Fibroblast of skin of left biceps (primary cell): ENCODE results near the gene ATF6B.

Experiments used
- DNase-seq, 2 experiments: peaks; one replicate each; pipeline ENCODE4 v3.0.0-alpha.2; 2013; ENCODE audit warnings: low read depth in 2 of 2

Gene ATF6B

GRCh38 chr6:32127717-32128592 is at the start of gene ATF6B:
ATF6B (minus strand) TSS chr6:32128246; CDS start chr6:32128207, 39 bp downstream.
- peak; percentile 99 for DNase-seq

DNA sequence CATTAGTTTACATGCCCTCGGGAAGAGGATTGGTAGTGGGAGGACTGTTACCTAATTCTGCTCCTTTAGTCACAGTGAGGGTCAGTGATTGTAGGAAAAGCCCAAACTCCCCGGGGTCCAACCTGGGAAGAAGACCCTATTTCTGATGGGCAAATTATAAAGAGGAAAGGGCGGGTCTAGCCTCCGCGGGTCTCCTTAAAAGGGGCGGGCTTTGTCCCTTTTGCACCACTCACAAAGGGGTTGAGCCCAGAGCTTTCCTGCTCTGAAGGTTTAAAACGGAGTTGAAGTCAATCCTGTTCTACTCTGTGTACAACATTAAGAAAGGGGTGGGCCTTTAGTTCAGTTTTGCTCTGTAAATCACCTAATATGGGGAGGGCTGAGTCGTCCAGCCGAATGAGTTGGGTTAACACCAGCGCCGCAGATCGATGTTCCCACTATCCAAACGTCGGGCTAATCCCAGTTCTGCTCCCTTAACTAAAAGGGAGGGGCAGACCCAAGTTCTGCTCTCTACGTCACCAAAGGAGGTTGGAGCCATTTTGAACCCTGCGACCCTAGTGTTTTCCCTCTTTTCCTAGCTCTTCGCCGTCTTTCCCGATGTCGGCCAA is 49.2 kb upstream of the ATF6B start:
- no peak for DNase-seq

- DNase-seq, result no peak
Observed at GRCh38 chr6:32176476-32177182, 48.6 kb upstream of the ATF6B start.

GRCh38 chr6:32175711-32176475 is 47.8 kb upstream of the ATF6B start, which contains the start of gene AGPAT1:
AGPAT1 (minus strand) TSS chr6:32176084; CDS start chr6:32171496, 4,588 bp downstream.
- peak; percentile 96 for DNase-seq

DNA sequence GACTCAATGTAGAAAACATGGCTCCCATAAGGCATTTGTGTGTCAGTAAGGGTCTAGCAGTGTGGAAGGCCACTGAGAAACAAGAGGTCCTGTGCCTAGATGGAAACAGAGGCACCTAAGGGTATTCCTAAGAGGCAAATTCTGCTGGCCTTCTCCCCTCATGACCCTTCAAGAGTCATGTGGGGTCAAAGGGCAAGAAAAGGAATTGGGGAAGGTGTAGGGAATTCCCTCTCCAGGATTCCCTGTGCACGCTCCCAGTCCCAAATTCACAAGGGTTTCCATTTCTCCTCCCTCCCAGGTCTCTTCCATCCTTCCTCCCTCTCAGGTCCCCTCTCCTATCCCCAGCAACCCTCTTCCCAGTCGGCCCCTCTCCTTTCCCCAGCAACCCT is 47.3 kb upstream of the ATF6B start:
- DNase-seq, result no peak

DNA sequence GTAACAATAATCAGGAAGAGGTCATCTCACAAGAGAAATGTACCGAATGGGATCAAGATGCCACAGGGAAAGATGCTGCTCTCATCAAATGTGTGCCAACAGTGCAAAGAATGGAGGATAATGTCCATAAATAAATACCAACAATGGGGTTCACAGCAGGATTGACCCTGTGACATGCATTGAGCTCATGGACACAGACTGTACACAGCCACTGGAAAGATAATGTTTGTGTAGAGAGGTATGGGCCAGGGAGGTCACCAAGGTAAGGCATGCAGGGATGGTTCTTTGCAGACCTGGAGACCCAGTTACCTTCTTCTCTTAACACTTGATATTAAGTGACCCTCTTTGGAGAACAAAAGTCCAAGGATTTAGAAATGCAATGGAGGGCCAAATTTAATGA is 46.4 kb upstream of the ATF6B start:
- no peak for DNase-seq

GRCh38 chr6:32173051-32173727 is 45.1 kb upstream of the ATF6B start:
- DNase-seq, result no peak

DNA sequence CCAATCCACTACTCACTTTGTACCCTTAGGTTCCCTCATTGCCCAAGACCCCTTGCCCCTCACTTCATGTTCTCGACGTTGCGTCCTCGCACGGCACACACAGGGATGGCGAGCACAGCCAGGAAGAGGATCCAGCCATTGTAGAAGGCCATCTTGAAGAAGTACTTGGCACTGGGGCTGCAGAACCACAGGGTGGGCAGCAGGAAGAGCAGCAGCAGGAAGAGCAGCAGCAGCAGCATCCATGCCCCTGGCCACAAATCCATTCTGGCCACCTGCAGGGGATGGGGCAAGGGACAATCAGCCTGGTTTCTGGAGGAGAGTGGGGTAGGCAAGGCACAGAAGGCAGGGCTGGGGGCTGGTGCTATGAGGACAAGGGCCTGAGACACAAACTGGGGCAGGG is 43.2 kb upstream of the ATF6B start:
- no peak for DNase-seq

DNA sequence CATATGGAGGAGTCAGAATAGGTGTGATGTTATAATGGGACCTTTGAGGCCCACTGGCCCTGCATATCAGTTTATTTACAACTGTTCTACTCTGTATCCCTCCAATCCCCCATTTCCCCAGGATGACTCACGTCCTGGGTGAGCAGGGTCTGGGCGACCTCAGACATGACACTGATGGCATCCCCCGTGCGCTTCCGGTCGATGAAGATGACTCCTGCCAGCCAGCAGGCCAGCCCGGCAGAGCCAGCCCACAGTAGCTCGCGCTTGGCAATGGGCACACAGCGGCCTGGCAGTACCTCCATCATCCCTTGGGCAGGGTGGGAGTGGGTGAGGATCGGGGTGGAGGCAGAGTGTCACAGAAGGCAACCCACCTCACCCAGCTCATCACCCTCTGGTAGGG is 42.2 kb upstream of the ATF6B start:
- DNase-seq, result no peak

DNA sequence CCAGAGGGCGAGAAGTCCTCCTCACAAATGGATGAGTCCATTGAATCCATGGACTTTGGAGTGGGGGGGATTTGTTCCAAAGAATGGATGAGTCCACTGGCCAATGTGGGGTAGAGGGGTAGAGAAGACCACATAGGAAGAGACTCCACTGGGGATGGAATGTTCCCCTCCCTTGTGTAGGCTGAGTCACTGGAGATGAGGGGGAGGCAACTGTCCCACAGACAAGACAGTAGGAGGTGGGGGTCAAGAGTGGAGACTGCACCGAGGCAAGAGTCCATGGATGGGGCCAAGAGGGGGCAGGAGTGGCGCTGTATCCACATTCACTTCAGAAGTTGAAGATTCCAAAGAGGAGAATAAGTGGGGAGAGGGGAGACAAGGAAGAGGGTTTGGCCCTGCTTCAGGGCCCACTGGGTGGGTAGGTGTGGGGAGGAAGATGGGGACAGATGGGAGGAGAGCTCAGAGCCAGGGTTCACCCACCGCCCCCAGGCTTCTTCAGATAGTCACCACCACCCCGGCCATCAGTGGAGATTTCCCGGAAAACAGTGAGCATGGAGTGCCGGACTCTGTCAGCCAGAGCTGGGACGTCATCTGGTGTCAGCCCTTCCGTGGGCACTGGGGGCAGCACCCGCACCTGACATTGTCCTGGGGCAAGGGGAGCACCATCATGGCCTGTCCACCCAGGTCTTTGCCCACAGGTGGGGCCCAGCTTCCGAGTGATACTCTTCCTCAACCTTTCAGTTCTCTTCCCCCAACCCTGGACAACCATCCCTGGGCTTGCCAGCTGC is 41.0 kb upstream of the ATF6B start:
- DNase-seq, result no peak

DNA sequence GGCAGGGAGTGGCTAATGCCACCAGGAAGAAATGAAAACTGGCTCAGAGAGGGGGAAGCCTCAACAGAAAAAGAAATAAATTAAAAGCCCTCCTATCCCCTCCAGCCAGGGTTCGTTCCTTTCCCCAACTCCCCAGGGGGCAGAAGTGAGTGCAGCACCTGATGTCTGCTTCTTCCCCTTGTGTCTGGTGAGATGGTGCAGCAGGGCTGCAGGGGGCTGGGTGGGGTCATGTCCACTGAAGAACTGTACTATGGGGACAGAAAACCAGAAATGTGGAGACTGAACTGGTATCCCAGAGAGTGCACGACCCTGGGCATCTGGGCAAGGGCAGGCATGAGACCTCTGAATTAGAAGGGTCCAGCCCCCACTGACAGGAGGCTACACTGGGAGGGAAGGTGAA is 40.3 kb upstream of the ATF6B start:
- no peak for DNase-seq

DNA sequence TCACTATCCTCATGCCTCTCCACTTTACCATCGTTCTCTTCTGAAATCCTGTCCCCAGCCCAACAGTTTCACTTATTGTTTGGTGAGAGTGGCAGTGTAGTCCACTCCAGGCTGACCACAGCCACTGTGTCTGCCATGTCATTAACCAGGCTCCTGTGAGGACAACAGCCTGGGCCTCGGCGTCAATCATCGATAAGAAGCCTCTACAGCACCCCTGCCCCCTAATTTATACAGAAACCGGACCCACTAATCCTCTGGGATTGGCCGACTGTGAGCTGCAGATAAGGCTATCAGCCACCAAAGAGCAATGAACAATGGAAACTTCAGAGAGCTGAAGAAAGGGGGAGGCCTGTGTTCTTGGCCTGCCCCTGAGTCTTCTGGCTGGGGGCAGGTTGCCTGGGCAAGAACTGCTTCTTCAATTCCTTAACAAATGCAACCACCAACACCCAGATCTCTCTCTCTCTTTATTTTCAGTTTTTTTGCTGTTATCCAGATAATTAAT is 39.8 kb upstream of the ATF6B start:
- no peak for DNase-seq

DNA sequence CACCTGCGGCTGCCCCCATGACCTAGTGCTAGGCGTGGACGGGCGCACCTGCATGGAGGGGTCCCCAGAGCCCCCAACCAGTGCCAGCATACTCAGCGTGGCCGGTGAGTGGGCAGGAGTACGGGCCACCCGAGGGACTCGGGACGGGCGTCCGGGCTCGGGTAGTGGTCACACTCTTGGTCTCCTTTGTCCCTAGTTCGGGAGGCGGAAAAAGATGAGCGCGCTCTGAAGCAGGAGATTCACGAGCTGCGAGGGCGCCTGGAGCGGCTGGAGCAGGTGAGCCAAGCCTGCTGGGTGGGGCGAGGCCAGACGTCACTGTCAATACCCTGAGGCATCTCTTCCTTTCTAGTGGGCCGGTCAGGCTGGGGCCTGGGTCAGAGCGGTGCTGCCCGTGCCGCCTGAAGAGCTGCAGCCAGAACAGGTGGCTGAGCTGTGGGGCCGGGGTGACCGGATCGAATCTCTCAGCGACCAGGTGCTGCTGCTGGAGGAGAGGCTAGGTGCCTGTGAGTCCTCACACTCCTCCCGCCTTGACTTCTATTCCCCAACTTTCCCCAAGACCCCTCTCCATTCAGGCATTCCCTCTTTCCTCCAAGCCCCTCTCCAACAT is 39.2 kb upstream of the ATF6B start:
- no peak for DNase-seq

DNA sequence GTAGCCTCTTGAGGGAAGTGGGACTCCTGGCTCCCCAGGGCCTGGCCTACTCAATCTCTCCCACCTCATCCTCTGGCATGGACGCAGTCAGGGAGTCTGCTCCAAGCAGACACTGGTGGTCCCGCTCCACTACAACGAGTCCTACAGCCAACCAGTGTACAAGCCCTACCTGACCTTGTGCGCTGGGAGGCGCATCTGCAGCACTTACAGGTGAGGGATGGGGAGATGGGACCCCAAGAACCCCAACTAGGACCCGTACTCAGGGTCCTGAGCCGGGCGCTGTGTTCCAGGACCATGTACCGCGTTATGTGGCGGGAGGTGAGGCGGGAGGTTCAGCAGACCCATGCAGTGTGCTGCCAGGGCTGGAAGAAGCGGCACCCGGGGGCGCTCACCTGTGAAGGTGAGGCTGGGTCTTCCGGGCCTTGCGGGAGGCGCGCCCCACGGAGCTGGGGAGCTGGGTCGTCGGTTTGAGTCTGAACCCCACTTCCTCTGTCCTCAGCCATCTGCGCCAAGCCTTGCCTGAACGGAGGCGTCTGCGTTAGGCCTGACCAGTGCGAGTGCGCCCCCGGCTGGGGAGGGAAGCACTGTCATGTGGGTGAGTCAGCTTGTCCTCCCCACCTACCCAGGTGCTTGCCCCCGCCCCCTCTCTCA is 38.5 kb upstream of the ATF6B start:
- no peak for DNase-seq

GRCh38 chr6:32164295-32164694 is 36.2 kb upstream of the ATF6B start, which contains the start of gene EGFL8:
EGFL8 (plus strand) TSS chr6:32164595; CDS start chr6:32166166, 1,571 bp downstream.
- DNase-seq, result no peak

DNA sequence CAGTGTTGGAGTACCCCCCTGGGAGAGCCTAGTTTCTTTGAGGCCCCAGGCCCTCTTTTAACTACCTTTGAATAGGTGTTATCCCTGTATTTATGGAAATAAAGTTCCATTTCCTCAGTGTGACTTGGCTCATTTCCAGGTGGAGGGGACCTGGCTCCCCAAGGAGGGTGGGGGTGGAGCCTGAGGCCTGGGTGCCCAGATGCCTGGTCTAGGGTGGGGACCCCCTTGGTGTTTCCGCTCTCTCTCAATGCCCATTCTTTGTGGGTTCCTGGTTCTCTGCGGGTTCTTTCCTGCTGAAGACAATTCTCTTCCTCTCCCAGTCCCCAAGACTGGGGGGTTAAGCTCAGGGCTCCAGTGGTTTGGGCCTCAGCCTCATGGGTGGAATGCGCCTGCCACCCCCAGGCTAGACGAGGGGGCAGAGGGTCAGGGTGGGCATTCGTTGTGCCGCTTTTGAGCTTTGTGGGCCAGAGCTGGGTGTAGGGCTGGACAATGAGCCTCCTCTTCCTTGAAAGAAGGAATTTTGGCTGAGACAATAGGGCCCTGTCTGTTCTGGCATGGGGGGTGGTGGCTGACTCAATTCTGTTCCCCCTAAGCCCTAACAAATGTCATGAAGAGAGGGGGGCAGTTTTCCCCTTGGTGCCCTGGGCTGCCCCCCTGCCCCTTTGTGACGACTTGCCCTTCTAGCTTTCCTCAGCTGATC is 35.7 kb upstream of the ATF6B start:
- DNase-seq, result no peak

GRCh38 chr6:32158052-32158451 is 30.0 kb upstream of the ATF6B start:
- DNase-seq, result no peak

- DNase-seq, result no peak
Observed at GRCh38 chr6:32156891-32157290, 28.8 kb upstream of the ATF6B start.
